ENCODE data around the gene DNAH6.

Gene DNAH6

DNA sequence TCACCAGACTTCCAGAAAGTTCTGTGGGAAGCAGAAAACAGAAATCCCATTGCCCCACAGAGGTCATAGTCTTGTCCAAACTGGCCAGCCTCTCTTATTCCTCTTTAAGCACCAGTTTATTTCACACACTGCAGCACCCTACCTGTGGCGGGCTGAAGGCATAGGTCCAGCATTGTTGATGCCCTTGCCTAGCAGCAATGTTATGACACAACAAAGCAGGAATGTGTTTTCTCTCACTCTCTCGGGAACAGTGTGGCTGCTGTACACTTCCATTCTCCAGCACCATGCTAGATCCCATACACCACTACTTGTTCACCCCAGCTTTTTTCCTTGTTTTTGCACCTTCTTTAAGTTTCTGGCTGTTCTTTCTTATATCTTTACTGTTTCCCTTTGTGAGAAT, 181.6 kb downstream of the DNAH6 start:
- no peak for DNase-seq (ENCODE audit: low read depth)

DNA sequence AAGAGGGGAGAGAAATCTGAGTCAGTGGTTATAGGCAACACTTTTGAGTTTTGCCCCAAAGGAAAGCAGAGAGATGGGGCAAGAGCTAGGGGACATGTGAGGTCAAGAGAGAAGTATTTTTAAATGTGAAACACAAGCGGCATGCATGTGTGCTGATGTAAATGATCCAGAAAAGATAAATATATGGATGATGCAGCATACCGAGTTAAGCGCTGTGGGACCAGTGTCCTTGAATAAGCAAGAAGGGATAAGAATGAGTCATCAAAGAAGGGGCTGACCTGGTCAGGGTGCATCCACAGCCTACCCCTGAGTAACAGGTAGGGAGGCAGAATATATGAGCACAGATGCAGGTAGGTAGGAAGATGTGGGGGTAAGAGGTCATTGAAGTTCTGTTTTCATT, 183.7 kb downstream of the DNAH6 start:
- no peak for DNase-seq (ENCODE audit: low read depth)

GRCh38 chr2:84701880-84702279, 185.6 kb downstream of the DNAH6 start:
- DNase-seq (ENCODE audit: low read depth), result peak; percentile 92

DNA sequence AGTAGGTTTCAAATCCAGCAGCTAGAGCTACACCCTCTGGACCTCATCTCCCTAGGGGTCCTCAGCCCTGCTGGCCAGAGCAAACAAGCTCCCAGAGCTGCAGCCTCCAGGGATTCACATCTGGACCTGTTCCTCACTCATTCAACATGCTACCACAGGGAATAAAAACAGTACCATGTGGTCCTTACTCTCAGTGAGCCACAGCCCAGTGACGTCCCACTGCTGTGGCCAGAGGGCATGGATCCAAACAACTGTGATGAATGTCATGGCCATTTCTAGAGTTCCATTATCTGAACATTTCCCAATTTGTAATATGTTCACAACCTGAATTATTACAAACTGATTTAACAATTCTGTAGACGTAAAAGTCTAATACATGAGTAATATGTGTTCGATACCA, 186.6 kb downstream of the DNAH6 start:
- no peak for DNase-seq (ENCODE audit: low read depth)

DNA sequence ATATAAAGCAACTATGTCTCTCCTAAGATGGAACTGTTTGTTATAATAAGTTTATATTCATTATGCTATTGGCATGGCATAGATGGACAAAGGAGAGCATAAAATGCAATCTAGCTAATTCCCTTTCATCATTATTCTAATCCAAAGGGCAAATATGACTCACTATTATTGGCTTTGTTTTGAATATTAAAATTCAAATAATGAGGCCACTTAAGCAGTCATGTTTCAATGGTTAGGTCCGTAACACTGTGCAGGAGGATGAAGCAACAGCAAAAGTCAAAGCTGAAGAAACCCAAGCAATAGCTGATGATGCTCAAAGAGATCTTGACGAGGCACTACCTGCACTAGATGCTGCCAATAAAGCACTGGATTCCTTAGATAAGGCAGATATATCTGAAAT, 187.5 kb downstream of the DNAH6 start:
- no peak for DNase-seq (ENCODE audit: low read depth)

DNA sequence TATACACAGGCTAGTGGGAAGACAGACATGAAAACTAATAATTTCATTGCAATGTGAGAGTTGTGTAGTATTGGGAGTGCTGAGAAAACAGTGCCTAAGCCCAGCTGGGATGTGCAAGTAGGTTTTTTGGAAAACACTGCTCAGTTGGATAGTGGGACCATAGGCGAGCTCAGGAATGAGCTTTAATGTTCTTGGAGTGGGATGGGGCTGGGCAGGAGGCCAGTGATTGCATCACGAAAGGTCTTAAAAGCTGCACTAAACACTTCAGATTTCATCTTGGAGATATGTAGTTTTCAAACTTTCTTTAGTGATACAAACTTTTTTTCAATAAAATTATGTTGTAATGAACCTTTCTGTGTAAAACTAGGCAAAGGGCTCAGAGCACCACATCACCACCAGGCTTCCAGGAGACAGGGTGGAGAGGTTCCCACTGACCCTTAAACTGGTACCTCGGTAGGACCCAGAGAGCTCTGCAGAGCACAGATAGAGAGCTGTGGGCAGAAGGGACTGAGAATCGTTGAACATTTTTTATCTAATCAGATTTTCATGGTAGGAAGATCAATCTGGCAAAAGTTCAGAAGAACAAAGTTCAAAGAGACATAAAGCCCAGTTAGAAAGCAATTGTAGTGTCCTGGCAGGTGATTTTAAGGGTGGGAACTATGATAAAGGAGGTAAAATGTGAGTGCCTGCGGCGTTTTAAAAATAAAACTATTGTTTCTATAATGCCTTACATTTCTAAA, 188.4 kb downstream of the DNAH6 start:
- DNase-seq (ENCODE audit: low read depth), result peak; percentile 16

- no peak for DNase-seq (ENCODE audit: low read depth)
Measured at GRCh38 chr2:84705858-84706257, 189.6 kb downstream of the DNAH6 start.

GRCh38 chr2:84708442-84708841, 192.1 kb downstream of the DNAH6 start:
- no peak for DNase-seq (ENCODE audit: low read depth)

DNA sequence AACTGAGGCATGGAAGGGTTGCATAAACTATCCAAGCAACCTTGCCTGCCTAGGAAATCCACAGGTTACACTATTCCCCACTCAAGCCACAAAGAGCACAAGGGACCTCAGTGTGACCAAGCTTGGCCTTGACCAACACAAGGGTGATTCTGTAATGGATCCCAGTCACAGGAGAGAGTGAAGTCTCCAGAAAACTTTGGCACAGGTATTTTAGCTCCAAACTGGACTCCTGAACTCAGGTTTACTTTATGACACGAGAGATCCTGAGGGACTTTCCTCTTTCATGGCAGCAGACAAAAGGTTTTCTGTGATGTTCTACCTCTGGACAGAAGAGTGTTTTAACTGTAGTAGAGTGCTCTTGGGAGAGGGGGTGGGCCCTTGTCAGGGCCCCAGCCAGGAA, 195.4 kb downstream of the DNAH6 start:
- no peak for DNase-seq (ENCODE audit: low read depth)

- DNase-seq (ENCODE audit: low read depth), result peak; percentile 29
Measured at GRCh38 chr2:84713441-84713840, 197.1 kb downstream of the DNAH6 start.

DNA sequence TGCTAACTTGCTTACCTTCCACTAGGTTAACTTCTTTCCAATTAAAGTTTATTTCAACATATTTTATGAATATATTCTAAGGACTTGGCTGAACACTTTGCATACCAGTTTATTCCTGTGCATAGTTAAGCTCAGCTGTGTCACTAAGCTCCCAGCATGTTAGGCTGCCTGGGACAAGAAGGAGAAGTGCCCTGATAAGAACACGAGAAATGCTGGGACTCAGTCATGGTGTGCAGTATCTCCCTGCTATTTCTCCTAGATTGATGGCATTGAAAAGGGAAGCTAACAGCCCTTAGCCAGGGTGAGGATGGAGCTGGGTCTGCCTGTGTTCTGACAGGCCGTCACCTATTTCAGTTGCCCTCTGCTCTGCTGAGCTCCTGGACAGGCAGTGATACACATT, 200.3 kb downstream of the DNAH6 start:
- DNase-seq (ENCODE audit: low read depth), result no peak

GRCh38 chr2:84717302-84717701, 201.0 kb downstream of the DNAH6 start:
- DNase-seq (ENCODE audit: low read depth), result no peak

DNA sequence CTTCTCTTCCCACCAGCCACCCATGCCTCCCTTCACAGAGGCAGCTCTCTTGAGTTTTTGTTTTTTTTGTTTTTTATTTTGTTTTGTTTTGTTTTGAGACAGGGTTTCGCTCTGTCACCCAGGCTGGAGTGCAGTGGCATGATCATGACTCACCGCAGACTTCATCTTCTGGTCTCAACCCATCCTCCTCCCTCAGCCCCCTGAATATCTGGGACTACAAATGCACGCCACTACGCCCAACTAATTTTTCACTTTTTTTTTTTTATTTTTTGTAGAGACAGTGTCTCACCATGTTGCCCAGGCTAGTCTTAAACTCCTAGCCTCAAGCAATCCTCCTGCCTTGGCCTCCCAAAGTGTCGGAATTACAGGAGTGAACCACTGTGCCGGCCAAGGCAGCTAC, 203.1 kb downstream of the DNAH6 start:
- DNase-seq (ENCODE audit: low read depth), result no peak

- DNase-seq (ENCODE audit: low read depth), result no peak
Measured at GRCh38 chr2:84723831-84724230, 207.5 kb downstream of the DNAH6 start.

DNA sequence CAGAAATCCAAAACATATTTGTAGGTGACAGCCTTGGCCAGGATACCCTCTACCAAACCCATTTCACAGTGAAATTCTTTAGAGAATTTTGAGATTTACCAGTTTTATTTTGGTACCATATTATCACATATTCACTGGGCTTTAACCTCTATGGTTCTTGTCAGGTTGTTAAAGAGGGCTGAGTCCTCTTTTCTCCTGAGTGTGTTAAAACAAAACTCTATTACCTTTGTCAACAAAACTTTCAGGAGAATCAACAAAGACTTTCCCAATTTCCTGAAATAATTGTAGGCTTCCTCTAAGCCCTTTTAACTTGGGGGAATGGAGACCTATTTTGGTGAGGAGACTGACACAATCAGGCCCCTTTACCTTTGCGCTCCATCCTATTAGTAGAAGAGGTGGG, 209.4 kb downstream of the DNAH6 start:
- DNase-seq (ENCODE audit: low read depth), result no peak

DNA sequence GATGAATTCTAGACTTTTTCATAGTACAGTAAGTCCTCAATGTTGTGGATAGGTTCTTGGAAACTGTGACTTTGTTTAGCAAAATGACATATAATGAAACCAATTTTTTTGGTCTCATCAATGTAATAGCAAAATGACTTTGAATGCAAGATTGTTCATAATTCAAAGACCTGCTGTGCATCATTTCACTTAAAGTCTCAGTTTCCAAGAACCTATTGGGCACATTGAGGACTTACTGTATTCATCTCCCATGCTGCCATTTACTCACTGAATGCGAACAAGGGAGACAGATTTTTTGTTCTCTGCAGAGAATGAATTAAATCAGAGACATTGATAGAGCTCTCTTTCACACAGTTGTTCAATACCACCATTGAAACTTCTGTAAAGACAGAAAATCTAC, 211.0 kb downstream of the DNAH6 start:
- no peak for DNase-seq (ENCODE audit: low read depth)

GRCh38 chr2:84729224-84729623, 212.9 kb downstream of the DNAH6 start:
- DNase-seq (ENCODE audit: low read depth), result no peak

GRCh38 chr2:84731185-84731584, 214.9 kb downstream of the DNAH6 start:
- no peak for DNase-seq (ENCODE audit: low read depth)

GRCh38 chr2:84732897-84733778, 216.8 kb downstream of the DNAH6 start:
- no peak for DNase-seq (ENCODE audit: low read depth)

- DNase-seq (ENCODE audit: low read depth), result peak; percentile 53
Measured at GRCh38 chr2:84735389-84735788, 219.1 kb downstream of the DNAH6 start.

DNA sequence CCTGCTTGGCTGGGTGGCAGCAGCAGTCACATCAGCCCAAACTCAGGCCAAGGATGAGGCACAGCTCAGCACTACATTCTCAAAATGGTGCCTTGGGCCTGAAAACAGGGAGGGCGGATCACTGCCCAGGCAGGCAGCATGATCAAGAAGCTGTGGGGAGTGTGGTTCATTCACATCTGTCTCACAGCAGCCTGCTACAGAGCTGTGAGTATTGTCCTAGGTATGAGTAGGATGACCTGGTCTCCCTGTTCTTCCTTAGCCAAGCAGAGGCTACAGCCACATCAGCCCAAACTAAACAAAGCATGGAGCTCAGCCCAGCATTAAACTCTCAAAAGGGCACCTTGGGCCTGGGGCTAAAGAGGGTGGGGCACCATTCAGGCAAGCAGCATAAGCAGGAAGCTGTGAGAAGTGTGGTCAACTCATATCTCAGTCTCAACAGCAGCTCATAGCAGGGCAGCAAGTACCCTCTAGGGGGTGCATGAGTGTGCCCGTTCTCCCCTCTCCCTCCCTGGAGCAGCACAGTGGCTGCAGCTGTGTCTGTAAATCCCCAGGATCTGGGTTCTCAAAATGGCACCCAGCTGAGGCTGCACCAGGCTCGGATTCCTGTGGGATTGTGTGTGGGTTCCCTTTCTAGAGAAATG, 225.0 kb downstream of the DNAH6 start:
- peak; percentile 45 for DNase-seq (ENCODE audit: low read depth)

DNA sequence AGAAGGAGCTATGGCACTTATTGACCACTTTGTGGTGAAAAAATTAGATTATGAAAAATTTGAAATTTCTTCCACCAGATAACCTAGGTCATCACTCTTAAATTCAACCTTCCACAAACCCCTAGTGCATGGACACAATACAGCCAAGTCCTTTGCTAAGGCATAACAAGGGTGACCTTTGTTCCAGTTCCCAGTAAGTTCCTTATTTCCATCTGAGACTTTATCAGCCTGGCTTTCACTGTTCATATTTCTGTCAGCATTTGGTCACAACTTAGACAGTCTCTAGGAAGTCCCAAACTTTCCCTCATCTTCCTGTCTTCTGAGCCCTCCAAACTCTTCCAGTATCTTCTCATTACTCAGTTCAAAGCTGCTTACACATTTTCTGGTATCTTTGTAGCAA, 232.0 kb downstream of the DNAH6 start:
- no peak for DNase-seq (ENCODE audit: low read depth)

DNA sequence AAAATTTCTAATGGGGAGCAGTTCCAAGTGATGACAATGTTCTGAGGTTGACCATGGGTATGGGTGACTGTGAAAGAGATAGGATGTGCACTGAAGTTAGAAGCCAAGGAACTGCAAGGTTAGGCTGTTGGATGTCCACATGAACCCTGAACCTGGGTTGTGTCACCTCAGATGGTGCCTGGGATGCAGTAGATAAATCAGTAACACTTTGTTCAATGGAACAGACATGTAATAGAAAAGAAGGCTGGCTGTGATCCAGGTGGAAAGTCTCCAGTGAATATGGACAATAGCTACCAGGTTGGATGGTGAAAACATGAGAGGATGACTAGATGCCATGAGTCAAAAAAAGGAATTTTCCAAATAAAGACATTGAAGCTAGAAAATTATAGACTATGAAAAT, 233.1 kb downstream of the DNAH6 start:
- DNase-seq (ENCODE audit: low read depth), result no peak

All from EH (cell line).